AG09309 (cell line): ENCODE results near the gene GTF2F1.

Experiments used
- DNase-seq: peaks from one replicate; pipeline ENCODE4 v3.0.0-alpha.2; 2010; ENCODE audit warnings: low read depth
- H3K4me3 ChIP-seq: 2 replicates; pipeline ENCODE4 v1.5.1; 2011; ENCODE audit warnings: mild to moderate bottlenecking, low read depth, low read length, moderate library complexity; ENCODE audit not compliant: control insufficient read depth
- TF ChIP-seq, protein P1 (sequence below): IDR thresholded peaks from 2 replicates; pipeline ENCODE4 v1.5.1; 2011; ENCODE audit warnings: mild to moderate bottlenecking, low read depth, low read length, inconsistent platforms; ENCODE audit not compliant: insufficient read depth, control insufficient read depth; ENCODE audit errors: missing control alignments

GTF2F1 gene

DNA sequence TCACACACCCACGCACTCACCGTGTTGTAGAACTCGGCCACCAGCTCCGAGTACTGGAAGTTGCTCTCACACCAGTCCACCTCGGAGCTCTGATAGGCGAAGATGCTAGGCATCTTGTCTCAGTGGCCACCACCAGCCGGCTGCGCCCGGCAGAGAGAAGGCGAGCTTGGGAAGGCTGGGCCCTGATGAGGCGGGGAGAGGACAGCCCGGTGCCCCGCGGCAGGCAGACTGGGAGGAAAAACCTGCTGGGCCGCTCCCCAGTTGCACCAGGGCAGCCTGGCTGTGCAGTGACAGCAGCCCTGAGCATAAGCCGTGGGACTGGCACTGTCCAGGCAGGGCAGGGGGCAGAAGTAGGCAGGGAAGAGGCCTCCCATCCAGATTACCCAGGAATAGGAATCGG is 59.5 kb downstream of the GTF2F1 start, which contains the start of gene ACER1:
ACER1 (minus strand) TSS at position 174 of the 400 bp plus-strand sequence; CDS start at position 113, 61 bp downstream.
- no peak for DNase-seq
- H3K4me3 ChIP-seq: no peak within 1 kb of the TSS
- TF ChIP-seq, protein P1, sequence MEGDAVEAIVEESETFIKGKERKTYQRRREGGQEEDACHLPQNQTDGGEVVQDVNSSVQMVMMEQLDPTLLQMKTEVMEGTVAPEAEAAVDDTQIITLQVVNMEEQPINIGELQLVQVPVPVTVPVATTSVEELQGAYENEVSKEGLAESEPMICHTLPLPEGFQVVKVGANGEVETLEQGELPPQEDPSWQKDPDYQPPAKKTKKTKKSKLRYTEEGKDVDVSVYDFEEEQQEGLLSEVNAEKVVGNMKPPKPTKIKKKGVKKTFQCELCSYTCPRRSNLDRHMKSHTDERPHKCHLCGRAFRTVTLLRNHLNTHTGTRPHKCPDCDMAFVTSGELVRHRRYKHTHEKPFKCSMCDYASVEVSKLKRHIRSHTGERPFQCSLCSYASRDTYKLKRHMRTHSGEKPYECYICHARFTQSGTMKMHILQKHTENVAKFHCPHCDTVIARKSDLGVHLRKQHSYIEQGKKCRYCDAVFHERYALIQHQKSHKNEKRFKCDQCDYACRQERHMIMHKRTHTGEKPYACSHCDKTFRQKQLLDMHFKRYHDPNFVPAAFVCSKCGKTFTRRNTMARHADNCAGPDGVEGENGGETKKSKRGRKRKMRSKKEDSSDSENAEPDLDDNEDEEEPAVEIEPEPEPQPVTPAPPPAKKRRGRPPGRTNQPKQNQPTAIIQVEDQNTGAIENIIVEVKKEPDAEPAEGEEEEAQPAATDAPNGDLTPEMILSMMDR: no peak
